ENCODE measurements around the gene CEP112.

GRCh38 chr17:65703891-65704290 lies 488.0 kb downstream of the CEP112 start:
- TF ChIP-seq CTCF (IDR thresholded peaks at IDR 0.05; ENCODE audit: poor library complexity, severe bottlenecking) (no peak), EZH2 (IDR thresholded peaks at IDR 0.05; ENCODE audit: borderline replicate concordance, insufficient read depth, low read length, poor library complexity, severe bottlenecking) (no peak), REST (IDR thresholded peaks at IDR 0.05; ENCODE audit: borderline replicate concordance) (no peak), RAD21 (conservative IDR thresholded peaks at IDR 0.05) (no peak), POLR2AphosphoS5 (IDR thresholded peaks at IDR 0.05) (no peak), EP300 (conservative IDR thresholded peaks at IDR 0.05; ENCODE audit: poor library complexity, severe bottlenecking) (no peak), TAF1 (IDR thresholded peaks at IDR 0.05; ENCODE audit: low read depth) (no peak), MXI1 (conservative IDR thresholded peaks at IDR 0.05; ENCODE audit: poor library complexity, severe bottlenecking) (no peak)

Data from neural cell (in vitro differentiated cells).